ENCODE measurements around the gene BANP. TPM values are rescaled to one million over a fixed set of nuclear protein-coding genes. Genes with fewer than 3 reads are reported as not detected.
"Not testable (repeated sequence)": the region's sequence is repeated elsewhere in the genome, so short reads cannot be mapped to it uniquely, and the experiment has no call there.

Gene BANP
- polyA plus RNA-seq, 4 donors: 10.5 to 15.7 (median 11.6) TPM

DNA sequence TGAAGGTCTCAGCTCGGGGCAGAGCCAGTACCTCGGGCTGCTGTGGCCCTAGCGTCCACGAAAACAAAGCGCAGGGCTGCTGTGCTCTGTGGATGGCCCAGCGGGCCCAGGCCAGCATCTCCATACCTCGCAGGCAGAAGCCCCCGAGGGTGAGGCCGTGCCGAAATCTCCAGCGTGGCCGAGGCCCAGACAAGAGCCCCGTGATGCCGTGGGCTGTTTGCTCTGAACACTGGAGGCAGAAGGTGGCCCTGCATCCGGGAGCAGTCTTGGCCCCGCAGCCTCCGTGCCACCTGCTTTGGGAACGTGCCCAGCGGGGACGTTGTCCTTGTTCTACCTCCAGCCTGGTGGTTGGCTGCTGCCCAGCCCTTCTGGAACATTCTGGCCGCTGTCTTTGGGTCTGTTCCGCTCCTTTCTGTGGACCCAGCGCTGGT lies 121.4 kb downstream of the BANP start:
- Histone ChIP-seq H3K27ac (ENCODE audit: low read depth in 1 of 3, low read length in 2 of 3) (no peak overlapping the region), H3K36me3 (ENCODE audit: control insufficient read depth in 3 of 3, insufficient read depth in 2 of 3, low read depth in 1 of 3, low read length in 3 of 3) (peaks cover 4 to 75% (median 10%) of the 10 kb centered on the region in 3 donors), H3K4me1 (ENCODE audit: control insufficient read depth in 3 of 3, insufficient read depth in 2 of 3, low read depth in 1 of 3, low read length in 2 of 3) (no peaks in the 10 kb centered on the region), H3K27me3 (ENCODE audit: control insufficient read depth in 3 of 3, insufficient read depth in 3 of 3, low read length in 3 of 3) (no peaks in the 10 kb centered on the region), H3K4me3 (ENCODE audit: low read depth in 1 of 3, low read length in 3 of 3) (no peak overlapping the region), H3K9me3 (ENCODE audit: control insufficient read depth in 2 of 2, insufficient read depth in 1 of 2, low read depth in 1 of 2, low read length in 1 of 2) (no peaks in the 10 kb centered on the region)
- no peak for FAIRE-seq
- no peak for DNase-seq
- 83 to 95% (median 86%) methylated on average over 23 of the region's 23 CpGs for WGBS, 3 donors

DNA sequence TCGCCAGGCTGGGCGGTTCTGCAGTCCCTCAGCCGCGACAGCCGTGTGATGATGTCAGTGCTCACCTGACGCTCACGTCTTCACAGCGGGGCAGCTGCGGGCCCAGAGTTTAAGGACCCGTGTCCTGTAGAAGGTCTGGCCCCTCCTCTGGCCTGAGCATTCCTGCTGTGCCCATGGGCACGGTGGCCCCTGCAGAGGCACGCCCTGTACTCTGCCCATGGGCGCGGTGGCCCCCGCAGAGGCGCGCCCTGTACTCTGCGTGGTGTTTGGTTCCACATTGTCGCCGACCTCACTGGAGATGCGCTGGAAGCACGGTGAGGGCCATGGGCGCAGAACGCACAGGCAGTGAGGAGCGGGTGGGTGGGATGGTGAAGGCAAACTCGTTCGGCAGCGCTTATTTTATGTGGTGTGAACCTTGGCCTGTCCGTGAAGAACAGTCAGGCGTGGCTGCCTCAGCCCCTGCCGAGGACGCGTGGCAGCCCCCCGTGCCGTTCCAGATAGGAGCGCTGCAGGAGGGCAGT lies 122.0 kb downstream of the BANP start:
- Histone ChIP-seq H3K27ac (ENCODE audit: low read depth in 1 of 3, low read length in 2 of 3) (no peak overlapping the region), H3K27me3 (ENCODE audit: control insufficient read depth in 3 of 3, insufficient read depth in 3 of 3, low read length in 3 of 3) (no peaks in the 10 kb centered on the region), H3K36me3 (ENCODE audit: control insufficient read depth in 3 of 3, insufficient read depth in 2 of 3, low read depth in 1 of 3, low read length in 3 of 3) (peaks cover 4 to 78% (median 10%) of the 10 kb centered on the region in 3 donors), H3K4me1 (ENCODE audit: control insufficient read depth in 3 of 3, insufficient read depth in 2 of 3, low read depth in 1 of 3, low read length in 2 of 3) (no peaks in the 10 kb centered on the region), H3K4me3 (ENCODE audit: low read depth in 1 of 3, low read length in 3 of 3) (no peak overlapping the region), H3K9me3 (ENCODE audit: control insufficient read depth in 2 of 2, insufficient read depth in 1 of 2, low read depth in 1 of 2, low read length in 1 of 2) (no peaks in the 10 kb centered on the region)
- DNase-seq (peak in 1 of 2 donors; percentile 11), FAIRE-seq (no peak)
- 73 to 88% (median 78%) methylated on average over 36 of the region's 36 CpGs for WGBS, 3 donors

DNA sequence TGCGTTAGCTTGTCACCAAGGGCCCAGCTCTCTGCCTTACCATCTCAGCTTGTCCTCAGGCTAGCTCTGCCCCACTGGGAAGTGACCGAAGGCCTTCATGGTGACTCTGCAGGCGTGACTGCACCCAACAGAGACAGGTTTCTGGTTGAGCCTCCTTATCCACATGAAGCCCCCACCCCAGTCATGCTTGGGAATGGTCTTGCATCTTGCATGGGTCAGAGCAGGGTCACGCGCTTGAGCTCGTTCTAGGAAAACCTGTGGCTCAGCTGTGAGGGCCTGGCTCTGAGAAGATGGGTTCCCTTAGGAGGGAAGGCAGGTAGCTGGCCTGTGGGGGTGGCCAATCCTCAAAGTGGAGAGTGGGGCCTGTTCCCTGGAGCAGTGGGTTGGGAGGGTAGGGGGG lies 122.8 kb downstream of the BANP start:
- no peak for DNase-seq
- H3K4me3 ChIP-seq (ENCODE audit: low read depth in 1 of 3, low read length in 3 of 3): no peak overlapping the region
- H3K9me3 ChIP-seq (ENCODE audit: control insufficient read depth in 2 of 2, insufficient read depth in 1 of 2, low read depth in 1 of 2, low read length in 1 of 2): no peaks in the 10 kb centered on the region
- H3K36me3 ChIP-seq (ENCODE audit: control insufficient read depth in 3 of 3, insufficient read depth in 2 of 3, low read depth in 1 of 3, low read length in 3 of 3): peaks cover 4 to 82% (median 7%) of the 10 kb centered on the region in 3 donors
- H3K27me3 ChIP-seq (ENCODE audit: control insufficient read depth in 3 of 3, insufficient read depth in 3 of 3, low read length in 3 of 3): no peaks in the 10 kb centered on the region
- H3K27ac ChIP-seq (ENCODE audit: low read depth in 1 of 3, low read length in 2 of 3): no peak overlapping the region
- H3K4me1 ChIP-seq (ENCODE audit: control insufficient read depth in 3 of 3, insufficient read depth in 2 of 3, low read depth in 1 of 3, low read length in 2 of 3): no peaks in the 10 kb centered on the region
- WGBS, 3 donors: 96 to 98% (median 98%) methylated on average over 6 of the region's 6 CpGs
- FAIRE-seq: no peak

DNA sequence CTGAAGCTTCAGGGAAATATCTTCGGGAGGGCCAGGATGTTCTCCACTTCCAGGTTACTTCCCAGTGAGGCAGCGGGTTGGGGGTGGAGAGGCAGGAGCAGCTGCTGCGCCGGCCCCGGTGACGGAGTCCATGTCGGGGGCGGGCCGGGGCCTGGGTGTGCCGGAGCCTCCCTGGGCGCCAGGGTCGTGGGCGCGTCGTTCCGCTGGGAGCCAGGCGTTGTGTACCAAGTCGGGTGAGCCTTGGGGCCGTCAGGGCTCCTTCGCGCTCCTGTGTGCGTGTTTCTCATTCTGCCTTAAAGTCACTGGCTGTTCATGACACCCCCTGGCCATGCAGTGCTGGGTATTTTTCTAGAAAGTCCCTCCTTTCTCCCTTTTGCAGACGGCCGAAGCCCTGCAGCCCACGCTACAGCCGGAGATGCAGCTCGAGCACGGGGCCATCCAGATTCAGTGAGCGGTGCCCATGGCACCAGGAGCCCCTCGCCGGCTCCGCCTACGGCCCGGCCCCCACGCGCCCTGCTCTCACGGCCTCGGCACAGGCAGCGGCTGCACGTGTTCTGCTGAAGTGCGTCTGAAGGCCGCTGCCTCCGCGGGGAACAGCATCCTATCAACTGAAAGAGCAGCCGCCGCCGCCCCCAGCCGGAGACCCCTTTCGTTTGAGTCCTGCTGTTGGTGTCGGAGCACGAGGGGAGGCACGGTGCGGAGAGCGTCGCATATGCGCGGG lies 125.1 kb downstream of the BANP start:
- H3K4me3 ChIP-seq (ENCODE audit: low read depth in 1 of 3, low read length in 3 of 3): no peak overlapping the region
- FAIRE-seq (no peak), DNase-seq (no peak)
- WGBS, 3 donors: 95 to 97% (median 95%) methylated on average over 57 of the region's 57 CpGs
- no peaks in the 10 kb centered on the region for H3K4me1 ChIP-seq (ENCODE audit: control insufficient read depth in 3 of 3, insufficient read depth in 2 of 3, low read depth in 1 of 3, low read length in 2 of 3)
- peaks cover 0 to 63% (median 0%) of the 10 kb centered on the region in 3 donors for H3K36me3 ChIP-seq (ENCODE audit: control insufficient read depth in 3 of 3, insufficient read depth in 2 of 3, low read depth in 1 of 3, low read length in 3 of 3)
- no peak overlapping the region for H3K27ac ChIP-seq (ENCODE audit: low read depth in 1 of 3, low read length in 2 of 3)
- H3K27me3 ChIP-seq (ENCODE audit: control insufficient read depth in 3 of 3, insufficient read depth in 3 of 3, low read length in 3 of 3): no peaks in the 10 kb centered on the region
- no peaks in the 10 kb centered on the region for H3K9me3 ChIP-seq (ENCODE audit: control insufficient read depth in 2 of 2, insufficient read depth in 1 of 2, low read depth in 1 of 2, low read length in 1 of 2)

DNA sequence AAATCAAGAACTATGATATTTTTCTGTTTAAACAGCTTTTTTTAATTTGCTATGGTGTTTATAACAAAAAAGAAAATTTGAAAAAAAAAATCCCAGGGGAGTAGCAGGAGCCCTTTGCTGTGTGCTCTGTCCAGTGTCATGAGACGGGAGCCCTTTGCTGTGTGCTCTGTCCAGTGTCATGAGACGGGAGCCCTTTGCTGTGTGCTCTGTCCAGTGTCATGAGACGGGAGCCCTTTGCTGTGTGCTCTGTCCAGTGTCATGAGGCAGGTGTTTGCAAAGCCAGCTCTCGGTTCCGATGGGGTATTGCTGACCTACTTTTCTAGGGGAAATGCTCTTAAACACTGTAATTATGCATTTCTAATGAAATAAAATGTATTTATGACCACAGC lies 125.7 kb downstream of the BANP start:
- WGBS, 3 donors: 96 to 97% (median 96%) methylated on average over 5 of the region's 5 CpGs

DNA sequence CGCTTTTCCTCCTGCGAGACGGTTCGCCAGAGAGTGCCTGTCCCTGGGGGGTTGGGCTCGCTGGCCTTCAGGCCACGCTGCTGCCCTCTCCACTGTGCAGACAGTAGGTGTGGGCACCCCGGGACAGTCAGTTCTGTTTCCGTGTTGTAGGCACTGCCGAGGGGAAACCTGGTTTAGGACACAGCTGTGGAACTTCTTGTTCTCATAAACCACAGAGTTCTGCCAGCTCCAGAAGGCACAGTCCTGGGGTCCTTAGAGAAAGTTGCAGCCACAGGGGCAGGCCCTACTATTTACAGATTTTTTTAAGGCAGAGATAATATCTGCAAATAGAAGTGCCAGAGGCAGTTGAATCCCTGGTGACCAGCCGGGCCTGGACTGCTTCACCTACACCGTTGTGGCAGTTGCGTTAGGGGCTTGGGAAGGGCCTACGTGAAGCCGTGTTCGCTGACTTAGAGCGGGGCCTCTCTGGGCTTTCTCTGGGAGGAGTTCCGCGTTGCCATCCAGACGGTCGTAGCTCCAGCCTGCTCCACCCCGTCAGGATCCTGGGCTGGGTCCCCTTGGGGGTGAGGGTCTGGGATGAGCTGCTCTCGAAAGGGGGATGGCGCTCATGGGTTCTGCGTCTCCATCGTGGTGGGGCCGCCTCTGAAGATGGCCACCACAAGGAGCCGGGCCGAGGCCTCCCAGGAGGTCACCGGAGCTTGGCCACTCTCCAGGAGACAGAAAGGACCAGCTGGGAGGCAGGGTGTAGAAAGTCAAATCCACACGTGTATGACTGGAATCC lies 126.3 kb downstream of the BANP start:
- H3K27me3 ChIP-seq (ENCODE audit: control insufficient read depth in 3 of 3, insufficient read depth in 3 of 3, low read length in 3 of 3): no peaks in the 10 kb centered on the region
- DNase-seq (no peak), FAIRE-seq (no peak)
- no peak overlapping the region for H3K4me3 ChIP-seq (ENCODE audit: low read depth in 1 of 3, low read length in 3 of 3)
- no peaks in the 10 kb centered on the region for H3K4me1 ChIP-seq (ENCODE audit: control insufficient read depth in 3 of 3, insufficient read depth in 2 of 3, low read depth in 1 of 3, low read length in 2 of 3)
- WGBS, 3 donors: 88 to 92% (median 90%) methylated on average over 30 of the region's 30 CpGs
- H3K36me3 ChIP-seq (ENCODE audit: control insufficient read depth in 3 of 3, insufficient read depth in 2 of 3, low read depth in 1 of 3, low read length in 3 of 3): peaks cover 0 to 54% (median 0%) of the 10 kb centered on the region in 3 donors
- no peaks in the 10 kb centered on the region for H3K9me3 ChIP-seq (ENCODE audit: control insufficient read depth in 2 of 2, insufficient read depth in 1 of 2, low read depth in 1 of 2, low read length in 1 of 2)
- H3K27ac ChIP-seq (ENCODE audit: low read depth in 1 of 3, low read length in 2 of 3): no peak overlapping the region

More for the DNA sequence above, 125.7 kb downstream of the BANP start:
- H3K36me3 ChIP-seq (ENCODE audit: control insufficient read depth in 3 of 3, insufficient read depth in 2 of 3, low read depth in 1 of 3, low read length in 3 of 3): peaks cover 0 to 57% (median 0%) of the 10 kb centered on the region in 3 donors
- H3K27ac ChIP-seq (ENCODE audit: low read depth in 1 of 3, low read length in 2 of 3); H3K4me3 ChIP-seq (ENCODE audit: low read depth in 1 of 3, low read length in 3 of 3); H3K9me3 ChIP-seq (ENCODE audit: control insufficient read depth in 2 of 2, insufficient read depth in 1 of 2, low read depth in 1 of 2, low read length in 1 of 2); H3K4me1 ChIP-seq (ENCODE audit: control insufficient read depth in 3 of 3, insufficient read depth in 2 of 3, low read depth in 1 of 3, low read length in 2 of 3); FAIRE-seq; DNase-seq; H3K27me3 ChIP-seq (ENCODE audit: control insufficient read depth in 3 of 3, insufficient read depth in 3 of 3, low read length in 3 of 3): not testable (repeated sequence)

DNA sequence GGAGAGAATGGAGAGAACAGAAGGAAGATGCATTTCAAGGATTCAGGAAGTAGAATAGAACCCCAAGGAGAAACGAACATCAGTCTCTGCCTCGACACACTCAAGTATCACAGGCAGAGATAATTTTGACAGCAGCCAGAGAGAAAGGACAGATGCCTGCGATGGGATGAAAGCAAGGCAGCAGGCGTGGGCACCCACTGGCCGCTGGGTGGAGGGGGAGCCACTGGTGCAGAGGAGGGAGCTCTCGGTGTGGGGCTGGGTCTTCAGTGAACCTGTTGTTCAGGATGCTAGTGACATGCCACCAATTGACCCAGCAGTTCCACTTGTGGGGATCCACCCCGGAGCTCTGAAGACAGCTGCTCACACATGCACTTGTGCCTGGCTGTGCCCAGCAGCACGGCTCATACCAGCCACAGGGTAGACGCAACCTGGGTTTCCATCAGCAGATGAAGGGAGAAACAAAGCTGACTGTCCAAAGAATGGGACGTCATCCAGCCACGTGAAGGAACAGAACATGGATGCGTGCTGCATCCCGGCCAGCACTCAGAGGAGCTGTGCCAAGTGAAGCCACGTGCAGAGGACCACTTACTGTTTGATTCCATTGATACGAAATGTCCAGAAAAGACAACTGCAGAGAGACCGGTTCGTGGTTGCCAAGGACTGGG lies 127.0 kb downstream of the BANP start:
- Histone ChIP-seq H3K27me3 (ENCODE audit: control insufficient read depth in 3 of 3, insufficient read depth in 3 of 3, low read length in 3 of 3) (no peaks in the 10 kb centered on the region), H3K4me3 (ENCODE audit: low read depth in 1 of 3, low read length in 3 of 3) (no peak overlapping the region), H3K27ac (ENCODE audit: low read depth in 1 of 3, low read length in 2 of 3) (no peak overlapping the region), H3K36me3 (ENCODE audit: control insufficient read depth in 3 of 3, insufficient read depth in 2 of 3, low read depth in 1 of 3, low read length in 3 of 3) (peaks cover 0 to 51% (median 0%) of the 10 kb centered on the region in 3 donors), H3K4me1 (ENCODE audit: control insufficient read depth in 3 of 3, insufficient read depth in 2 of 3, low read depth in 1 of 3, low read length in 2 of 3) (no peaks in the 10 kb centered on the region), H3K9me3 (ENCODE audit: control insufficient read depth in 2 of 2, insufficient read depth in 1 of 2, low read depth in 1 of 2, low read length in 1 of 2) (no peaks in the 10 kb centered on the region)
- DNase-seq (no peak), FAIRE-seq (no peak)
- 93 to 97% (median 96%) methylated on average over 17 of the region's 17 CpGs for WGBS, 3 donors

DNA sequence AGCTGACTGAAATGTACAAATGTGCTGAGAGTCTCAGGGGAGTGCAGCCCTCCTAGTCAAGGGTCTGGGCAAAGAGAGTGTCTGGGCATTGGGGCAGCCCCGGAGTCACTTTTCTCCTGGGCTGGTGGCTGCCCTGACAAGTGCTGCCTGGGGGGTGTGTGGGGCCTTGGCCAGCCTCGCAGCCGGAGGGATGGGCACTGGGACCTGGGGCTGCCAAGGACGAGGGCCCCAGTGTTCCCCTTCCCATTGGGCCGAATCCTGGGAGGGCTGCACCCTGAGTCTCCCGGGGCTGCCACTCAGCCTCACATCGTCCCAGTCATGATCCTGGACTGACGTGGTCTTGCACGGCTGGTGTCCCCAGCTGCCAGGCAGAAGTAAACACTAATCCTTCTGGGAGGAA lies 132.3 kb downstream of the BANP start:
- Histone ChIP-seq H3K27me3 (ENCODE audit: control insufficient read depth in 3 of 3, insufficient read depth in 3 of 3, low read length in 3 of 3) (no peaks in the 10 kb centered on the region), H3K36me3 (ENCODE audit: control insufficient read depth in 3 of 3, insufficient read depth in 2 of 3, low read depth in 1 of 3, low read length in 3 of 3) (peaks cover 0 to 8% (median 0%) of the 10 kb centered on the region in 3 donors), H3K4me1 (ENCODE audit: control insufficient read depth in 3 of 3, insufficient read depth in 2 of 3, low read depth in 1 of 3, low read length in 2 of 3) (no peaks in the 10 kb centered on the region), H3K9me3 (ENCODE audit: control insufficient read depth in 2 of 2, insufficient read depth in 1 of 2, low read depth in 1 of 2, low read length in 1 of 2) (no peaks in the 10 kb centered on the region), H3K27ac (ENCODE audit: low read depth in 1 of 3, low read length in 2 of 3) (no peak overlapping the region), H3K4me3 (ENCODE audit: low read depth in 1 of 3, low read length in 3 of 3) (no peak overlapping the region)
- DNase-seq (no peak), FAIRE-seq (no peak)
- WGBS, 3 donors: 82 to 90% (median 87%) methylated on average over 9 of the region's 9 CpGs
